ENCODE measurements around the gene MRGPRF.

DNA sequence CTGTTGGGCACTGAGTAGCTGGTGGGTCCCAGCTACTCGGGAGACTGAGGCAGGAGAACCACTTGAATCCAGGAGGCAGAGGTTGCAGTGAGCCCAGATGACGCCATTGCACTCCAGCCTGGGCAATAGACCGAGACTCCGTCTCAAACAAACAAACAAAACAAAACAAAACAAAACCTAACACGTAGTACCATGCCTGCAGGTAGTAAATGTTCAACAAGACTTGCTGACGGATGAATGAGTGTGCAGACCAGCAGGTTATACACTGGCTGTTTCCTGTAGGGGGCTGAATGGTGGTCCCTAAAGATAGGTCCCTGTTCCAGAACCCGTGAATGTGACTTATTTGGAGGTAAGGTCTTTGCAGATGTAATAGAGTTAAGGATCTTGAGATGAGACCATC is 19.5 kb downstream of the MRGPRF start:
- TF ChIP-seq CTCF (IDR thresholded peaks at IDR 0.05) (no peak), POLR2A (IDR thresholded peaks at IDR 0.05) (no peak)

All from Peyer's patch (tissue), 4 donors.